Measurements from ENCODE around the gene UBE2F.

DNA sequence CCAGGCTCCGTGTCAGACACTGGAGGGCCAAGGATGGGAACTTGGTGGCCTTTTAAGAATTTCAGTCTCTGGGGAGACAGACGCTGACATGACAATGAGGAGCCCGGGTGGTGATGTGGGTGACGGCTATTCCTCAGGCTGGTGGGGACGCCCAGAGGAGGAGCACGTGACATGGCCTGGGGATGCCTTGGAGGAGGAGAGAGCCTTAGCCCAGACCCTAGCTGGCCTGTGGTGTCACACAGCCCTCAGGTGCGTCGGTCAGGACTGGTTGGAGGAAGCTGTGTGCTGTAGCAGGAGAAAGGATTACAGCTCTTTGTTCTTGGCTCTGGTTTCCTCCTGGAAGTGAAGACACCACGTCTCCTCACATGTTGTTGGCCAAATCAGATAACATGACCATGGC lies 54.0 kb downstream of the UBE2F start:
- TF ChIP-seq, protein P1, sequence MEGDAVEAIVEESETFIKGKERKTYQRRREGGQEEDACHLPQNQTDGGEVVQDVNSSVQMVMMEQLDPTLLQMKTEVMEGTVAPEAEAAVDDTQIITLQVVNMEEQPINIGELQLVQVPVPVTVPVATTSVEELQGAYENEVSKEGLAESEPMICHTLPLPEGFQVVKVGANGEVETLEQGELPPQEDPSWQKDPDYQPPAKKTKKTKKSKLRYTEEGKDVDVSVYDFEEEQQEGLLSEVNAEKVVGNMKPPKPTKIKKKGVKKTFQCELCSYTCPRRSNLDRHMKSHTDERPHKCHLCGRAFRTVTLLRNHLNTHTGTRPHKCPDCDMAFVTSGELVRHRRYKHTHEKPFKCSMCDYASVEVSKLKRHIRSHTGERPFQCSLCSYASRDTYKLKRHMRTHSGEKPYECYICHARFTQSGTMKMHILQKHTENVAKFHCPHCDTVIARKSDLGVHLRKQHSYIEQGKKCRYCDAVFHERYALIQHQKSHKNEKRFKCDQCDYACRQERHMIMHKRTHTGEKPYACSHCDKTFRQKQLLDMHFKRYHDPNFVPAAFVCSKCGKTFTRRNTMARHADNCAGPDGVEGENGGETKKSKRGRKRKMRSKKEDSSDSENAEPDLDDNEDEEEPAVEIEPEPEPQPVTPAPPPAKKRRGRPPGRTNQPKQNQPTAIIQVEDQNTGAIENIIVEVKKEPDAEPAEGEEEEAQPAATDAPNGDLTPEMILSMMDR (CRISPR knock-in tag; IDR thresholded peaks at IDR 0.05), result no peak
- TF ChIP-seq POLR2A (IDR thresholded peaks at IDR 0.05; ENCODE audit: insufficient read depth in 1 of 2, low read depth in 2 of 2, low read length in 2 of 2), result no peak
- no peak for TF ChIP-seq POLR2AphosphoS5 (IDR thresholded peaks at IDR 0.05; ENCODE audit: low read depth, low read length)
- TF ChIP-seq SUZ12 (IDR thresholded peaks at IDR 0.05; ENCODE audit: low read depth, low read length), result no peak
- TF ChIP-seq, protein P2, sequence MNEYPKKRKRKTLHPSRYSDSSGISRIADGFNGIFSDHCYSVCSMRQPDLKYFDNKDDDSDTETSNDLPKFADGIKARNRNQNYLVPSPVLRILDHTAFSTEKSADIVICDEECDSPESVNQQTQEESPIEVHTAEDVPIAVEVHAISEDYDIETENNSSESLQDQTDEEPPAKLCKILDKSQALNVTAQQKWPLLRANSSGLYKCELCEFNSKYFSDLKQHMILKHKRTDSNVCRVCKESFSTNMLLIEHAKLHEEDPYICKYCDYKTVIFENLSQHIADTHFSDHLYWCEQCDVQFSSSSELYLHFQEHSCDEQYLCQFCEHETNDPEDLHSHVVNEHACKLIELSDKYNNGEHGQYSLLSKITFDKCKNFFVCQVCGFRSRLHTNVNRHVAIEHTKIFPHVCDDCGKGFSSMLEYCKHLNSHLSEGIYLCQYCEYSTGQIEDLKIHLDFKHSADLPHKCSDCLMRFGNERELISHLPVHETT (CRISPR knock-in tag; conservative IDR thresholded peaks at IDR 0.05), result no peak
